OCI-LY3 (cell line): ENCODE results near the gene EDNRB.

Experiments
- CTCF ChIP-seq: fragments of 200-600, 300-600 bp; sonication (generic); IDR thresholded peaks from 2 replicates; pipeline ENCODE4 v1.5.1; 2014; ENCODE audit warnings: antibody characterized with exemption, low read length, low read depth
- EZH2phosphoT487 ChIP-seq: fragments of 200-600 bp; shearing (Covaris generic); IDR thresholded peaks from 2 replicates; pipeline ENCODE4 v1.6.1; 2018; ENCODE audit warnings: antibody characterized with exemption, mixed run types, low read depth

- TF ChIP-seq CTCF (no peak), EZH2phosphoT487 (no peak)
These were observed 5.6 kb downstream of the EDNRB start for GRCh38 chr13:77913003-77913402.
